NCI-H345 (cell line): ENCODE measurements around the gene SETMAR.

Source experiments
- DNase-seq: peaks from one replicate; lab custom pipeline; 2025; lab: John Stamatoyannopoulos, UW

SETMAR gene

DNA sequence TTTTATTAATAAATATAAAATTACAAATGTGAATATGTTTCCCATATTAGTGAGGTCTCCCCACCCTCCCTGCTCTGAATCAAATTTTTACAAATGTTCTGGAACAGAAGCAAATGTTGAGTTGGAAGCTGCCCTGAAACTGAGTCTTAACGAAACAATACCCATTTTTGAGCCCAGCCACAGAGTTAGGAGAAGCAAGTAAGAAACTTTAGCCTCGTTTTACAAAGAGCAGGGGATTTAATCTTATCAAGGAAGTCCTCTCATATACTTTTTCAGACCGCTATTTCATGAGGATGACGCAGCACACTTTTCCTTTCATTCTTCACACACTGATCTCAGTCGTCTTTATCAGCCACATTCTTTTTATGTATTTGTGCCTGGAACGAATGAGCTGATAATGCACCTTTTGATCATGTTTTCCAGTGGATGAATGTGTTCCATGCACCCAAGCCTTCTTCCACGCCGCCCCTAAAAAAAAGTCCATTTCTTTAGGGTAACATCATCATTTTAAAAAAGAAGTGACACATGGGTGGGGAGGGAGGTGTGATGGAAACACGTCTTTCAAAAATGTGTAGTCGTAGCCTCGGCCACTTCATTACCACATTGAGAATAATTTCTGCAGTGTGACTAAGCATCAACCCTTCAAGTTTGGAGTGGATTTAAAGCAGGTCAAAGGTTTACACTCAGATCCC, 48.1 kb downstream of the SETMAR start:
- no peak for DNase-seq

DNA sequence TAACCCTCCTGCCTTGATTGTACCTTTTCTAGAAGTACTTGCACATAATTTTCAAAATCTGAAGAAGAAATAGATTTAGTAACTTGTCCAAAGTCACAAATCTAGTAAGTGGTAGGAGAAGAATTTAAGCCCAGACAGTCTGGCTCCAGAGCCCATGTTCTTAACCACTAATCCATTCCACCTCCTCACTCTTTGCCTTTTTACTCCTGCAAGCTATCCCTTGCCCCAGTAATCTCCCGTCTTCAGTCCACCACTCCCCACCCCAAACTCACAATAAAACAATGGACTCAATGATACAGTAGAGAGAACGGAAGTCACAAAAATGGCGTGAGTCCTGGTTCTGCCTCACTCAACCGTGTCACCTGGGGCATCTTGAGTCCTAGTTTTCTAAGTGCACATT, 48.7 kb downstream of the SETMAR start:
- DNase-seq: no peak

DNA sequence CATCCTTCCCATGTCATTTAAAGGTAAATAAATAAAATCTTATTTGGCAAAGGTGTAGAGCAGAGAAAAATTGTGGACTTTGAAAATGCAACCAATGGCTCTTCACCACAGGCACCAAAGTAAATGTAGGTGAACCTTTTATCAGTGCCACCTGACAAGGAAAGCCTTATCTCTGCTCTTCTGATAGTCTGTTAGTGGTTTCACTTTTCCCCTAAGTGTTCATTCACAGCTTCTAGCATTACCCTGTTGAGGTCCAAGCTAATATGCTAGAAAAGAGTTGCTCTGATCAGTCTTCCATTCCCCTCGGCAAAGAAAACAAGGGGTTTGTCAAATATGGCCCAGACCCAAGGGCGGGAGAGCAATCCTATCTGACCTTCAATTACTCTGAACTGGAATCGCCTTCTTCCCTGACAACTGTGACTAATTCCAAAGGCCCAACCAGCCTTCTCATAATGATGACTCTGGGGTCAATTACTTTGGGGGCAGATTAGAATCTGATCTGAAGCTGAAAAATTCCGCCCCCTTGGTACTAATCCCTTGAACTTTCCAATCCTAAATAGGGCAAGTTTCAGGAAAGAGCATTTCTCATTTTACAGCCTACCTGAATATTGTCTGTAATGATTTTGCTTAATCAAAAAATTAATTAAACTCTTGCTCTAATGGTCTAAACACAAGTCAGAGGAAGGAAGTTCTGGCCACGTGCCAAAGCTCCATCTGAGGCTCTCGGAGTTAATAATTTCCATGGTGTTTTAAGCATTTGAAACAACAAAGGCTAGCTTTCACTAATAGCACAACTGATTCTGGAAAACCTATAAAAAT, 52.4 kb downstream of the SETMAR start:
- no peak for DNase-seq

DNA sequence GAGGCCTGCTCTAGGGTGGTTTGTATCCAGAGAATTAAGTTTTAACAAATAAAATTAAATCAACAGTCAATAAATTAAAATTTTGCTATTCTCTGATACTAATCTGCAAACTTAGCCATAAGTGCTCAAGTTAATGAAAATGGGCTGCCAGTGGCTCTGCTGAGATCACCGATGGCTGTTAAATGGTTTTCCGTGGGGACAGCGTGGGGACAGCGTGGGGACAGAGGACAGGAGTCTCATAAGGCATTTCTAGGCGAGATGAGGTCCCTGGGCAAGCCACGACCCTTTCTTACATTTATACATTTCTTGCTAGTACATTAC, 53.0 kb downstream of the SETMAR start:
- no peak for DNase-seq

DNA sequence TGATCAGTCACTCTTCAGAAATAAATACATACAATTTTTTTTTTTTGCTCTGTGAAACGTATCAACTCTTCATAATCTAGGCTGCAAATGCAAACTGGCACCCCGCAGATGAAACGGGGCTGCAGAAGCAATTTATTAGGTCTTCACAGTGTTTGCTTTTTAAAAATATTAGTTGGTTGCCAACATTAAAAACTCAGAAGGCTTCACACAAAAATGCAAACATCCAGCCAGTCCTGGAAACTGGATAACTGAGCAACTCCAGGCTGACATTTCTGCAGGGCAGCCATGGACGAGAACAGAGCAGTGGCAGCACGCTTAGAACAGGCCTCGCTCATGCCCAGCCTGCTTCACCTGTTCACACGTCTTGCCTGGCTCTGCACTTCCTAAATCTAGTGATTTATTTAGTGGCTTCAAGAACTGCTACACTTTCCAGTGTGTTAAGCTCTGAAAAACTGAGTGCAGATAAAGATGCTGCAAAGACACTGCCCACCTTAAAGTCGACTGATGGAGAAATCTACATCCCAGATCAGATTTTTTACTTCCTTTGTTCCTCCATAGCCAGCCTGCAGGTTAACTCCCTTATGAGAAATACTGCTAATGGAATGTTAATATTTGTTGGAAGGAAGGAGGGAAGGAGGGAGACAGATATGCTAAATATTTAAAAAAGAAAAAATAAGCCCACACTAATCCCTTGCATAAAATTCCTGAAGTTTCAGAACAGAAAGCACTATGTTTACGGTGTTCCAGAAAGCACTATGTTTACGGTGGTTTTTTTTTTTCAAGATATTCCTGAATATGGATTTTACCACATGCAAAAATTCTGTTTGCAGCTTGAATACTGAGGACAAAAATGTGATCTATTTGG, 53.6 kb downstream of the SETMAR start:
- DNase-seq: no peak

DNA sequence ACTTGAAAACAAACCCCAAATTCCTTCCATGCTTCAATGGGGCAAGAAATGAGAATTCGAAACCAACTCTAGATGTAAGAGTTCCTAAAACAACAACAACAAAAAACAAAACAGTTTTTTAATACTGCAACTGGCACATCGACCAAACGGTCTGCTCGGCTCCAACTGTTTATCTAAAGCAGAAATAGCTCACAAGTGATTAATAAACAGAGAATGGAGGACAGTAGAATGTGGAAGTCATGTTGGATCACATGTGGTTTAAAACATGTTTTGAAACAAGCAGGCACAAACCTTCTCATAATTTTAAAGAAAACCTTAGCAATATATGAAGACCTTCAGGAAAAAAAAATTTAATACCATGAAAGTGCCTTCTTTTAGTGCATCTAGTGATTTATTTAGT, 55.1 kb downstream of the SETMAR start:
- no peak for DNase-seq

DNA sequence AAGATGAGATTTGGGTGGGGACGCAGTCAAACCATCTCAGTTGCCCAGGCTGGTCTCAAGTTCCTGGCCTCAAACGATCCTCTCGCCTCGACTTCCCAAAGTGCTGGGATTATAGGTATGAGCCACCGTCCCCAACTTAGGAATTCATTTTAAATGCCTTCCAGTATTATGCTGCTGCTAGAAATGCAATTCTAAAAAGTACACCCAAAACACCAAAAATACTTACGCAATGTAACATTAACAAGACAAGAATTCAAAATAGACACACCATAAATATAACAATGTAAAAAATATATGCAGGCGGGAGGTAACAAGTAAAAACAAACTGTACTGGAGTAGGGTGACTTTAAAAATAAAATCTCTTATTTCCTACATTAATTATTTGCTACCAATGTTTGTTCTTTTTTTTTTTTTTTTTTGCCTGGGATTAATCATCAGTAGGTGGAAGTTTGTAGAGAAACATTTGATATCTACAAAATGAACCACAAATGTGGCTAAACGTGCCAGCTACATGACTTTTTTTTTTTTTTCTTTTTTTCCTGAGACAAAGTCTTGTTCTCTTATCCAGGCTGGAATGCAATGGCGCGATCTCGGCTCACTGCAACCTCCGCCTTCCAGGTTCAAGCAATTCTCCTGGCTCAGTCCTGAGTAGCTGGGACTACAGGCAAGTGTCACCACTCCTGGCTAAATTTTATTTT, 56.8 kb downstream of the SETMAR start:
- DNase-seq: no peak

DNA sequence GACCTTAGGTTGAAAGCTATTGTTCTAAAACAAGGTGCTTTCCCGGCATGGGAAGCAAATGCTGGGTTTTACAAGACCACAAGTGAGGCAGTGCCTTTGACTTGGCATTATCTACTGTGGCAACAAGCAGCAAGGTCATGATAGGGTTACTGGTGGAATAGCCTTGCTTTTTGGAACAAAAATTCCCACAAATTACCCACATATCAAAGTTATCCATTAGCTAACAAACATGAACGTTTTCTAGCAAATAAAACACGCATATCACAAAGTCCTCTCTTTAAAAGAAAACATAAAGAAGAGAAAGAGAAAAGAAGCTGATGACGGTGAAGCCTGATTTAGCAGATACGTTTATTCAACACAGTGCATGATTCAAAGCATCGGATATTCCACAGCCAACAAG, 57.6 kb downstream of the SETMAR start:
- DNase-seq: no peak

DNA sequence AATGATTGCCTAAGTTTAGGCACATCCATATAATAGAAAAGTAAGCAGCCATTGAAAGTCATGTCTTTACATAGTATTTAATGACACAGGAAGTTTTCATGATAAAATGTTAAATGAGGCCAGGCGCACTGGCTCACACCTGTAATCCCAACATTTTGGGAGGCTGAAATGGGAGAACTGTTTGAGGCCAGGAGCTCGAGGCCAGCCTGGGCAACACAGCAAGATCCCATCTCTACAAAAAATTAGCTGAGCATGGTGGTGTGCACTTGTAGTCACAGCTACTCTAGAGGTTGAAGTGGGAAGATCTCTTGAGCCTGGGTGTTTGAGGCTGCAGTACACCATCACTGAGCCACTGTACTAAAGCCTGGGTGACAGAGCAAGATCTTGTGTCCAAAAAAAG, 59.4 kb downstream of the SETMAR start:
- DNase-seq: no peak
